GM23338 (cell line): ENCODE results near the gene CD177. TPM values are rescaled to one million over a fixed set of nuclear protein-coding genes. Genes with fewer than 3 reads are reported as not detected.

Experiments
- ATAC-seq: fragments of 200-7000 bp; cut with Tn5 transposase; 3 replicates; pipeline ENCODE4 v1.9.1; 2020
- DNase-seq: peaks from one replicate; pipeline ENCODE4 v3.0.0-alpha.2; 2015; ENCODE audit warnings: low spot score
- H2AFZ ChIP-seq: fragments of 200-600 bp; sonication (generic); 2 replicates; pipeline ENCODE4 v1.8.0; 2016; ENCODE audit warnings: antibody characterized with exemption, mild to moderate bottlenecking, moderate library complexity
- H3F3A ChIP-seq: fragments of 200-600 bp; sonication (generic); replicated peaks from 2 replicates; pipeline ENCODE4 v1.8.0; 2017; ENCODE audit warnings: antibody characterized with exemption, mixed run types, low read depth
- H3K27ac ChIP-seq: fragments of 200-600 bp; sonication (generic); 2 replicates; pipeline ENCODE4 v1.6.1; 2016; ENCODE audit warnings: low read depth
- H3K27me3 ChIP-seq: fragments of 200-600 bp; sonication (generic); 2 replicates; pipeline ENCODE4 v1.8.0; 2016; ENCODE audit warnings: mild to moderate bottlenecking, mixed run types, moderate library complexity; ENCODE audit not compliant: insufficient read depth
- H3K36me3 ChIP-seq: fragments of 200-600 bp; sonication (generic); 2 replicates; pipeline ENCODE4 v1.8.0; 2016; ENCODE audit warnings: mild to moderate bottlenecking; ENCODE audit not compliant: insufficient read depth
- H3K4me1 ChIP-seq: fragments of 200-600 bp; sonication (generic); 2 replicates; pipeline ENCODE4 v1.8.0; 2016; ENCODE audit warnings: mild to moderate bottlenecking, moderate library complexity; ENCODE audit not compliant: insufficient read depth
- H3K4me2 ChIP-seq: fragments of 200-600 bp; sonication (generic); 2 replicates; pipeline ENCODE4 v1.7.1; 2017; ENCODE audit warnings: mixed run types
- H3K4me3 ChIP-seq: fragments of 200-600 bp; sonication (generic); 2 replicates; pipeline ENCODE4 v1.6.1; 2016; ENCODE audit warnings: mixed run types
- H3K79me2 ChIP-seq: fragments of 200-600 bp; sonication (generic); replicated peaks from 2 replicates; pipeline ENCODE4 v1.8.0; 2017; ENCODE audit warnings: mild to moderate bottlenecking; ENCODE audit not compliant: insufficient read depth
- H3K9me2 ChIP-seq: fragments of 200-600 bp; sonication (generic); 2 replicates; pipeline ENCODE4 v1.8.0; 2017; ENCODE audit not compliant: insufficient read depth
- H4K20me1 ChIP-seq: fragments of 200-600 bp; sonication (generic); replicated peaks from 2 replicates; pipeline ENCODE4 v1.8.0; 2017; ENCODE audit warnings: mild to moderate bottlenecking; ENCODE audit not compliant: insufficient read depth
- H3K27ac Mint-ChIP-seq: 2 replicates; pipeline ENCODE4 v1.8.0; 2020; ENCODE audit warnings: inconsistent platforms, mild to moderate bottlenecking, moderate library complexity, mixed read lengths
- H3K27me3 Mint-ChIP-seq: 3 replicates; pipeline ENCODE4 v1.8.0; 2022; ENCODE audit warnings: low read depth, mild to moderate bottlenecking, moderate library complexity, mixed read lengths, inconsistent platforms; ENCODE audit not compliant: insufficient read depth, poor library complexity
- H3K36me3 Mint-ChIP-seq: 3 replicates; pipeline ENCODE4 v1.8.0; 2021; ENCODE audit warnings: low read depth, mild to moderate bottlenecking, inconsistent platforms, moderate library complexity, mixed read lengths
- H3K4me1 Mint-ChIP-seq: 3 replicates; pipeline ENCODE4 v1.8.0; 2020; ENCODE audit warnings: mild to moderate bottlenecking, inconsistent platforms, mixed read lengths
- H3K4me3 Mint-ChIP-seq: 3 replicates; pipeline ENCODE4 v1.8.0; 2021; ENCODE audit warnings: moderate library complexity, mild to moderate bottlenecking, inconsistent platforms, mixed read lengths
- H3K9me3 Mint-ChIP-seq: 3 replicates; pipeline ENCODE4 v1.8.0; 2020; ENCODE audit warnings: moderate library complexity, mild to moderate bottlenecking, inconsistent platforms, mixed read lengths
- CREB1 ChIP-seq: fragments of 250-450 bp; sonication (Bioruptor Pico); IDR thresholded peaks from 2 replicates; pipeline ENCODE4 v1.5.0; 2020; ENCODE audit warnings: low read depth, mild to moderate bottlenecking, moderate library complexity
- CTCF ChIP-seq, 2 experiments: fragments of 200-600 bp in 1 of 2; sonication (generic) in 1 of 2; conservative IDR thresholded peaks; 2 replicates each; pipeline versions ENCODE4 v1.5.1 to v1.6.1; 2016 to 2017; ENCODE audit warnings: antibody characterized with exemption in 2 of 2, low read depth in 2 of 2, mild to moderate bottlenecking in 2 of 2, moderate library complexity in 1 of 2
- ETS1 ChIP-seq: IDR thresholded peaks from 2 replicates; pipeline ENCODE4 v1.6.1; 2016; ENCODE audit warnings: antibody characterized with exemption
- EZH2 ChIP-seq: fragments of 200-600 bp; sonication (generic); IDR thresholded peaks from one replicate; pipeline ENCODE4 v1.8.0; 2017; ENCODE audit warnings: antibody characterized with exemption, mild to moderate bottlenecking, low read depth; ENCODE audit not compliant: unreplicated experiment
- EZH2phosphoT487 ChIP-seq: fragments of 200-600 bp; sonication (generic); IDR thresholded peaks from one replicate; pipeline ENCODE4 v1.8.1; 2018; ENCODE audit warnings: antibody characterized with exemption; ENCODE audit not compliant: unreplicated experiment
- JUNB ChIP-seq: IDR thresholded peaks from one replicate; pipeline ENCODE4 v1.6.1; 2016; ENCODE audit warnings: antibody characterized with exemption; ENCODE audit not compliant: unreplicated experiment
- NANOG ChIP-seq: IDR thresholded peaks from 2 replicates; pipeline ENCODE4 v1.6.1; 2016; ENCODE audit warnings: antibody characterized with exemption, borderline replicate concordance
- POLR2AphosphoS5 ChIP-seq: IDR thresholded peaks from 2 replicates; pipeline ENCODE4 v1.6.1; 2016; ENCODE audit warnings: antibody characterized with exemption, low read depth
- ZNF114 ChIP-seq: fragments of 250-450 bp; sonication (Bioruptor Pico); IDR thresholded peaks from 2 replicates; pipeline ENCODE4 v1.5.0; 2020; ENCODE audit warnings: mild to moderate bottlenecking, moderate library complexity
- ZNF331 ChIP-seq: fragments of 250-450 bp; sonication (Bioruptor Pico); IDR thresholded peaks from 2 replicates; pipeline ENCODE4 v1.5.0; 2020; ENCODE audit warnings: low read depth, mild to moderate bottlenecking, moderate library complexity
- ZNF462 ChIP-seq: fragments of 250-450 bp; sonication (Bioruptor Pico); IDR thresholded peaks from 2 replicates; pipeline ENCODE4 v1.5.0; 2020; ENCODE audit warnings: mild to moderate bottlenecking, moderate library complexity
- polyA plus RNA-seq: library from polyadenylated mRNA; unstranded; fragments of >200 nt; fragmentation: Nextera tagmentation; extraction: Ambion mirVana; gene quantifications from 2 replicates; pipeline ENCODE4 v1.2.1, GENCODE V29; 2016
- total RNA-seq: library from RNA; depleted of rRNA; stranded (reverse); fragments of >200 nt; shearing (Covaris generic); gene quantifications from 2 replicates; pipeline ENCODE4 v1.2.3, GENCODE V29; 2014

The CD177 gene
- total and polyA plus RNA-seq, 2 experiments from 2014 or later: 0.50 to 0.90 TPM

GRCh38 chr19:43362179-43362578, 8.7 kb downstream of the CD177 start:
- Mint-ChIP-seq H3K36me3 (no peaks in the 10 kb centered on the region), H3K27me3 (peaks cover 9% of the 10 kb centered on the region), H3K27ac (no peak overlapping the region), H3K9me3 (no peaks in the 10 kb centered on the region), H3K4me1 (peaks cover 5% of the 10 kb centered on the region; the same call in 1 of the 3 replicates), H3K4me3 (no peak overlapping the region; the same call in 2 of the 3 replicates)
- Histone ChIP-seq H2AFZ (no peak overlapping the region), H3K4me2 (no peak overlapping the region), H3K27me3 (no peaks in the 10 kb centered on the region), H3K4me3 (no peak overlapping the region), H3K36me3 (no peaks in the 10 kb centered on the region), H3K4me1 (no peaks in the 10 kb centered on the region), H4K20me1 (no peaks in the 10 kb centered on the region), H3K27ac (no peak overlapping the region), H3K9me2 (0 out of 2 replicates have a peak, but pooled peaks cover 2% of the 10 kb centered on the region), H3F3A (no peaks in the 10 kb centered on the region), H3K79me2 (no peaks in the 10 kb centered on the region)
- DNase-seq: no peak
- no peak for ATAC-seq
- no peak for TF ChIP-seq EZH2phosphoT487
- no peak for TF ChIP-seq CREB1 (CRISPR knock-in tag)
- no peak for TF ChIP-seq ETS1
- no peak for TF ChIP-seq NANOG
- no peak for TF ChIP-seq ZNF114
- no peak for TF ChIP-seq CTCF (conservative IDR thresholded peaks at IDR 0.05; ENCODE audit: low read depth in 2 of 2)
- TF ChIP-seq POLR2AphosphoS5: no peak
- no peak for TF ChIP-seq JUNB
- no peak for TF ChIP-seq ZNF331
- no peak for TF ChIP-seq EZH2
- no peak for TF ChIP-seq ZNF462
